Measurements from ENCODE around the gene ARHGEF28. TPM values are rescaled to one million over a fixed set of nuclear protein-coding genes. Genes with fewer than 3 reads are reported as not detected.
A peak's percentile ranks its signal among the peaks of the same experiment; 100 is the strongest.

Gene ARHGEF28
- total and polyA plus RNA-seq, 12 donors = 0.62 to 3.4 (median 1.5) TPM

- ATAC-seq (peak in 3 of 8 donors; percentile 23 to 56 (median 53)), DNase-seq (peak in 1 of 2 donors; percentile 23)
- H3K4me1 ChIP-seq = peaks cover 0 to 12% (median 0%) of the 10 kb centered on the region in 9 donors
- no peak overlapping the region for H3K27ac ChIP-seq
- WGBS, 2 donors = 79 to 81% methylated on average over 11 of the region's 11 CpGs
- H3K36me3 ChIP-seq = no peaks in the 10 kb centered on the region
- intact Hi-C loops (cut with DNase I) = no loop called here
- H3K27me3 ChIP-seq = peaks cover 0 to 7% (median 0%) of the 10 kb centered on the region in 7 donors
- H3K9me3 ChIP-seq = no peaks in the 10 kb centered on the region
- no peak overlapping the region for H3K4me3 ChIP-seq
- peak in 5 of 9 donors; percentile 21 to 61 (median 41) for TF ChIP-seq CTCF (IDR thresholded peaks at IDR 0.05)
Measured at GRCh38 chr5:73780302-73781080, 154.5 kb downstream of the ARHGEF28 start.

GRCh38 chr5:73781107-73781768 lies 155.2 kb downstream of the ARHGEF28 start:
- 83 to 92% methylated on average over 6 of the region's 6 CpGs for WGBS, 2 donors
- TF ChIP-seq CTCF (IDR thresholded peaks at IDR 0.05) = no peak
- H3K27me3 ChIP-seq = peaks cover 0 to 7% (median 0%) of the 10 kb centered on the region in 7 donors
- H3K4me1 ChIP-seq = peaks cover 0 to 12% (median 0%) of the 10 kb centered on the region in 9 donors
- DNase-seq (no peak), ATAC-seq (no peak)
- intact Hi-C loops (cut with DNase I) = no loop called here
- no peaks in the 10 kb centered on the region for H3K36me3 ChIP-seq
- no peaks in the 10 kb centered on the region for H3K9me3 ChIP-seq
- H3K4me3 ChIP-seq = no peak overlapping the region
- H3K27ac ChIP-seq = no peak overlapping the region

GRCh38 chr5:73783828-73784227 lies 157.8 kb downstream of the ARHGEF28 start:
- intact Hi-C loops (cut with DNase I) = no loop called here
- no peak for DNase-seq

More at GRCh38 chr5:73783828-73784227, 157.8 kb downstream of the ARHGEF28 start:
- Histone ChIP-seq H3K9me3 (no peaks in the 10 kb centered on the region), H3K27me3 (peaks cover 0 to 7% (median 0%) of the 10 kb centered on the region in 7 donors), H3K4me3 (no peak overlapping the region), H3K4me1 (peaks cover 0 to 12% (median 0%) of the 10 kb centered on the region in 9 donors), H3K27ac (no peak overlapping the region), H3K36me3 (no peaks in the 10 kb centered on the region)
- TF ChIP-seq CTCF (IDR thresholded peaks at IDR 0.05) = peak in 7 of 9 donors; percentile 34 to 61 (median 44)
- WGBS, 2 donors = 76 to 91% methylated on average over 1 of the region's 1 CpG
- ATAC-seq = peak in 1 of 8 donors; percentile 54
